HG03442 (cell line): ENCODE measurements around the gene SFTPB.
A peak's percentile ranks its signal among the peaks of the same experiment; 100 is the strongest.
"Not testable (repeated sequence)": the region's sequence is repeated elsewhere in the genome, so short reads cannot be mapped to it uniquely, and the experiment has no call there.

Experiments used
- ATAC-seq: cut with Tn5 transposase; IDR thresholded peaks from one replicate; pipeline ENCODE4 v1.9.1; 2021; ENCODE audit warnings: mild to moderate bottlenecking, moderate library complexity; ENCODE audit not compliant: unreplicated experiment

SFTPB gene

GRCh38 chr2:85617723-85618122 lies 50.3 kb downstream of the SFTPB start:
- ATAC-seq: not testable (repeated sequence)

GRCh38 chr2:85615413-85615728 lies 52.6 kb downstream of the SFTPB start:
- ATAC-seq: no peak

- ATAC-seq: not testable (repeated sequence)
These were observed 53.2 kb downstream of the SFTPB start for GRCh38 chr2:85614757-85615156.

GRCh38 chr2:85613717-85614515 lies 54.1 kb downstream of the SFTPB start:
- ATAC-seq: no peak

- ATAC-seq: peak; percentile 70
These were observed 56.1 kb downstream of the SFTPB start, which contains the start of gene C2orf68 for GRCh38 chr2:85611705-85612587. Gene C2orf68 (minus strand): TSS chr2:85612066. CDS start chr2:85611984, 82 bp downstream.

- no peak for ATAC-seq
These were observed 56.7 kb downstream of the SFTPB start for GRCh38 chr2:85611217-85611704.
